ENCODE measurements around the gene RNF14. TPM values are rescaled to one million over a fixed set of nuclear protein-coding genes. Genes with fewer than 3 reads are reported as not detected.
"Not testable (repeated sequence)": the region's sequence is repeated elsewhere in the genome, so short reads cannot be mapped to it uniquely, and the experiment has no call there.

The RNF14 gene
- total RNA-seq, 1 experiment from 2014 or later, result 67.1 TPM

- Histone ChIP-seq H3K36me3 (ENCODE audit: insufficient read depth, low read length, poor library complexity, severe bottlenecking) (no peaks in the 10 kb centered on the region), H3K4me3 (ENCODE audit: low read depth, low read length, poor library complexity, severe bottlenecking) (peak overlapping the region; percentile 35), H3K27me3 (replicated peaks; ENCODE audit: insufficient read depth, low read depth, low read length, poor library complexity) (no peaks in the 10 kb centered on the region), H3K9me3 (ENCODE audit: low read depth, low read length, poor library complexity, severe bottlenecking) (no peaks in the 10 kb centered on the region), H3K4me1 (ENCODE audit: insufficient read depth, low read length, poor library complexity, severe bottlenecking) (peaks cover 3% of the 10 kb centered on the region), H3K27ac (ENCODE audit: low read depth, low read length, poor library complexity, severe bottlenecking) (no peak overlapping the region)
- intact Hi-C loops (cut with micrococcal nuclease; ENCODE audit: unreplicated experiment), result no loop called here
- TF ChIP-seq, protein P1, sequence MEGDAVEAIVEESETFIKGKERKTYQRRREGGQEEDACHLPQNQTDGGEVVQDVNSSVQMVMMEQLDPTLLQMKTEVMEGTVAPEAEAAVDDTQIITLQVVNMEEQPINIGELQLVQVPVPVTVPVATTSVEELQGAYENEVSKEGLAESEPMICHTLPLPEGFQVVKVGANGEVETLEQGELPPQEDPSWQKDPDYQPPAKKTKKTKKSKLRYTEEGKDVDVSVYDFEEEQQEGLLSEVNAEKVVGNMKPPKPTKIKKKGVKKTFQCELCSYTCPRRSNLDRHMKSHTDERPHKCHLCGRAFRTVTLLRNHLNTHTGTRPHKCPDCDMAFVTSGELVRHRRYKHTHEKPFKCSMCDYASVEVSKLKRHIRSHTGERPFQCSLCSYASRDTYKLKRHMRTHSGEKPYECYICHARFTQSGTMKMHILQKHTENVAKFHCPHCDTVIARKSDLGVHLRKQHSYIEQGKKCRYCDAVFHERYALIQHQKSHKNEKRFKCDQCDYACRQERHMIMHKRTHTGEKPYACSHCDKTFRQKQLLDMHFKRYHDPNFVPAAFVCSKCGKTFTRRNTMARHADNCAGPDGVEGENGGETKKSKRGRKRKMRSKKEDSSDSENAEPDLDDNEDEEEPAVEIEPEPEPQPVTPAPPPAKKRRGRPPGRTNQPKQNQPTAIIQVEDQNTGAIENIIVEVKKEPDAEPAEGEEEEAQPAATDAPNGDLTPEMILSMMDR (conservative IDR thresholded peaks at IDR 0.05; ENCODE audit: low read depth, low read length), result no peak
- no peak for TF ChIP-seq EZH2 (IDR thresholded peaks at IDR 0.05; ENCODE audit: borderline replicate concordance, low read depth, low read length, poor library complexity, severe bottlenecking)
- ChIA-PET CTCF (no interaction called here), POLR2A (ENCODE audit: low non-redundant PET) (no interaction called here)
- BruUV-seq (replicated peaks), result no TSS peak
- no peak for DNase-seq (ENCODE audit: low spot score)
These were observed 56.7 kb downstream of the RNF14 start for GRCh38 chr5:142025637-142026036.

- no peak for TF ChIP-seq EZH2 (IDR thresholded peaks at IDR 0.05; ENCODE audit: borderline replicate concordance, low read depth, low read length, poor library complexity, severe bottlenecking)
- TF ChIP-seq, protein P1 (conservative IDR thresholded peaks at IDR 0.05; ENCODE audit: low read depth, low read length), result no peak
- Histone ChIP-seq H3K27ac (ENCODE audit: low read depth, low read length, poor library complexity, severe bottlenecking) (no peak overlapping the region), H3K27me3 (replicated peaks; ENCODE audit: insufficient read depth, low read depth, low read length, poor library complexity) (no peaks in the 10 kb centered on the region), H3K4me1 (ENCODE audit: insufficient read depth, low read length, poor library complexity, severe bottlenecking) (no peaks in the 10 kb centered on the region), H3K9me3 (ENCODE audit: low read depth, low read length, poor library complexity, severe bottlenecking) (no peaks in the 10 kb centered on the region), H3K4me3 (ENCODE audit: low read depth, low read length, poor library complexity, severe bottlenecking) (no peak overlapping the region), H3K36me3 (ENCODE audit: insufficient read depth, low read length, poor library complexity, severe bottlenecking) (no peaks in the 10 kb centered on the region)
- no peak for DNase-seq (ENCODE audit: low spot score)
- intact Hi-C loops (cut with micrococcal nuclease; ENCODE audit: unreplicated experiment), result no loop called here
- POLR2A ChIA-PET (ENCODE audit: low non-redundant PET), result no interaction called here
- BruUV-seq (replicated peaks), result no TSS peak
- CTCF ChIA-PET, result no interaction called here
These were observed 63.2 kb downstream of the RNF14 start for GRCh38 chr5:142032150-142032549.

DNA sequence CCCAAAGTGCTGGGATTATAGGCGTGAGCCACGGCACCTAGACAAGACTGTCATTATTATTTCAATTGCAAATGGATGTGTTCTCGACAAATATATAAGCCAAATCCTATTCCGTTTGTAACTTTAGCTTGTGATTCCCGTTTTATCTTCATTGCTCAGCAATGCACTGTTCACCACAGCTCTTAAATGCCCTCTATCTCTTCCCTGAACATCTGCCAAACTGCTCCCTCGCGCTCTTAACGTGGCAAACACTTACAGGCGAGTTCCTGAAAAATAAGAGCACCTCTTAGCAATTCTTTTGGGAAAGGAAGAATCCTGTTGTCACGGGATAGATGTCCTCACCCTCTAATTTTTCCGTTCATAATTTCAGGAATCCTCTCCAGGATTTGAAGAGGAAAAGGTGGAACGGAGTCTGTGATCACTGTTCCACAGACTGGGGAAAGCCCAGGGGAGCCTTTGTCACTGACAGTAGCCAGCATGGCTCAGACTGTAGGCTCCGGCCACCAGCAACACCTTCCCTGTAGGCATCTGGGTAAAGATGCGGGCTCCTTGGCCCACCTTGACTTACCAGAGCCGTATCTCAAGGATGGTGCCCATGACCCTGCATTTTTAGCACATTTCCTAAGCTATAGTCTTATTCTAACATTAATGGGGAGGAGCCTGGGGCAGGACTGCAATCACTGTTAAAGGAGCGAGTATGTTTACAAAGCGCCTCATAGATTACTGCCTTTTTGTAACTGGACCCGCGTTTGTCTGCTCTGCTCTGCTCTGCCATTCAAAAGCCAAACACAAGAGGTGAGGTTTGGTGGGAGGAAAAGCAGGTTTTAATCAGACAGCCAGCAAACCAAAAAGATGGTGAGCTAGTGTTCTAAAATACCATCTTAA is 64.1 kb downstream of the RNF14 start:
- TF ChIP-seq, protein P1 (conservative IDR thresholded peaks at IDR 0.05; ENCODE audit: low read depth, low read length), result no peak
- no peak for TF ChIP-seq EZH2 (IDR thresholded peaks at IDR 0.05; ENCODE audit: borderline replicate concordance, low read depth, low read length, poor library complexity, severe bottlenecking)
- intact Hi-C loops (cut with micrococcal nuclease; ENCODE audit: unreplicated experiment), result no loop called here
- Histone ChIP-seq H3K36me3 (ENCODE audit: insufficient read depth, low read length, poor library complexity, severe bottlenecking) (no peaks in the 10 kb centered on the region), H3K4me1 (ENCODE audit: insufficient read depth, low read length, poor library complexity, severe bottlenecking) (no peaks in the 10 kb centered on the region), H3K27me3 (replicated peaks; ENCODE audit: insufficient read depth, low read depth, low read length, poor library complexity) (no peaks in the 10 kb centered on the region), H3K9me3 (ENCODE audit: low read depth, low read length, poor library complexity, severe bottlenecking) (no peaks in the 10 kb centered on the region), H3K27ac (ENCODE audit: low read depth, low read length, poor library complexity, severe bottlenecking) (no peak overlapping the region), H3K4me3 (ENCODE audit: low read depth, low read length, poor library complexity, severe bottlenecking) (no peak overlapping the region)
- POLR2A ChIA-PET (ENCODE audit: low non-redundant PET), result no interaction called here
- DNase-seq (ENCODE audit: low spot score), result no peak
- no TSS peak for BruUV-seq (replicated peaks)
- CTCF ChIA-PET, result no interaction called here

GRCh38 chr5:142033632-142034567 is 65.0 kb downstream of the RNF14 start:
- DNase-seq (ENCODE audit: low spot score); intact Hi-C loops (cut with micrococcal nuclease; ENCODE audit: unreplicated experiment); CTCF ChIA-PET; H3K27me3 ChIP-seq (replicated peaks; ENCODE audit: insufficient read depth, low read depth, low read length, poor library complexity); H3K9me3 ChIP-seq (ENCODE audit: low read depth, low read length, poor library complexity, severe bottlenecking); H3K4me3 ChIP-seq (ENCODE audit: low read depth, low read length, poor library complexity, severe bottlenecking); H3K36me3 ChIP-seq (ENCODE audit: insufficient read depth, low read length, poor library complexity, severe bottlenecking); H3K4me1 ChIP-seq (ENCODE audit: insufficient read depth, low read length, poor library complexity, severe bottlenecking); BruUV-seq (replicated peaks); H3K27ac ChIP-seq (ENCODE audit: low read depth, low read length, poor library complexity, severe bottlenecking); POLR2A ChIA-PET (ENCODE audit: low non-redundant PET): not testable (repeated sequence)
